Keratinocyte (primary cell): ENCODE measurements around the gene KNL1. TPM values are rescaled to one million over a fixed set of nuclear protein-coding genes. Genes with fewer than 3 reads are reported as not detected.

ENCODE experiments used
- DNase-seq: peaks from one replicate; pipeline ENCODE4 v3.0.0-alpha.2; 2011; ENCODE audit warnings: low read depth, missing footprints, low spot score
- FAIRE-seq: peaks from 2 replicates; lab custom pipeline; 2011; peaks lifted over from hg19 to GRCh38; lab: Jason Lieb, UNC
- H2AFZ ChIP-seq: 2 replicates; pipeline ENCODE4 v1.6.0; 2012; ENCODE audit warnings: low read length, control low read depth, inconsistent platforms; ENCODE audit not compliant: control insufficient read depth
- H3K27ac ChIP-seq: 2 replicates; pipeline ENCODE4 v1.5.1; 2011; ENCODE audit warnings: low read length; ENCODE audit not compliant: control insufficient read depth, insufficient read depth
- H3K27me3 ChIP-seq: 3 replicates; pipeline ENCODE4 v1.6.0; 2011; ENCODE audit warnings: low read length; ENCODE audit not compliant: control insufficient read depth, insufficient read depth; ENCODE audit errors: extremely low read depth
- H3K36me3 ChIP-seq, 2 experiments: 2 replicates in 1 of 2; 3 replicates in 1 of 2; pipeline ENCODE4 v1.5.1; 2011; ENCODE audit warnings: low read length in 2 of 2, mild to moderate bottlenecking in 1 of 2; ENCODE audit not compliant: control insufficient read depth in 2 of 2, insufficient read depth in 2 of 2; ENCODE audit errors: extremely low read depth in 1 of 2
- H3K4me1 ChIP-seq: 3 replicates; pipeline ENCODE4 v1.5.1; 2011; ENCODE audit warnings: low read length; ENCODE audit not compliant: control insufficient read depth, insufficient read depth; ENCODE audit errors: extremely low read depth
- H3K4me2 ChIP-seq: 3 replicates; pipeline ENCODE4 v1.6.0; 2011; ENCODE audit warnings: low read depth, low read length; ENCODE audit not compliant: control insufficient read depth, insufficient read depth; ENCODE audit errors: extremely low read depth
- H3K4me3 ChIP-seq, 3 experiments: fragments of 200-600 bp in 1 of 3; sonication (generic) in 1 of 3; 2 replicates in 2 of 3; 3 replicates in 1 of 3; pipeline ENCODE4 v1.5.1; 2011 to 2016; ENCODE audit warnings: low read length in 3 of 3, mild to moderate bottlenecking in 3 of 3, control low read depth in 2 of 3, inconsistent platforms in 1 of 3, low read depth in 1 of 3, mixed read lengths in 1 of 3, mixed run types in 1 of 3, moderate library complexity in 1 of 3; ENCODE audit not compliant: control insufficient read depth in 2 of 3, insufficient read depth in 2 of 3; ENCODE audit errors: extremely low read depth in 1 of 3
- H3K79me2 ChIP-seq: 2 replicates; pipeline ENCODE4 v1.6.0; 2012; ENCODE audit warnings: low read length; ENCODE audit not compliant: control insufficient read depth, insufficient read depth
- H3K9ac ChIP-seq: 3 replicates; pipeline ENCODE4 v1.6.0; 2011; ENCODE audit warnings: low read length; ENCODE audit not compliant: control insufficient read depth, insufficient read depth; ENCODE audit errors: extremely low read depth
- H3K9me1 ChIP-seq: 3 replicates; pipeline ENCODE4 v1.6.0; 2011; ENCODE audit warnings: low read length; ENCODE audit not compliant: control insufficient read depth, insufficient read depth; ENCODE audit errors: extremely low read depth
- H3K9me3 ChIP-seq: 2 replicates; pipeline ENCODE4 v1.5.1; 2012; ENCODE audit warnings: low read depth, low read length; ENCODE audit not compliant: control insufficient read depth
- H4K20me1 ChIP-seq: 3 replicates; pipeline ENCODE4 v1.6.0; 2011; ENCODE audit warnings: low read length; ENCODE audit not compliant: control insufficient read depth, insufficient read depth; ENCODE audit errors: extremely low read depth
- EZH2 ChIP-seq: IDR thresholded peaks from one replicate; pipeline ENCODE4 v1.6.1; 2012; ENCODE audit warnings: inconsistent platforms, mild to moderate bottlenecking, low read length, moderate library complexity
- dilution Hi-C: fragments of 300-500 bp; cut with MboI; formaldehyde crosslinking; loops from one replicate; pipeline ENCODE4 v1.7.0; 2020; ENCODE audit warnings: low sequenced_read_pairs; ENCODE audit not compliant: extremely low pct_ligation_motif_present
- polyA plus RNA-seq, 5 experiments: library from polyadenylated mRNA; depleted of rRNA in 3 of 5; stranded (reverse) in 3 of 5; stranded (forward) in 1 of 5; unstranded in 1 of 5; fragments of >200 nt; gene quantifications; 1 replicate in 1 of 5; 2 replicates in 3 of 5; 3 replicates in 1 of 5; pipeline versions ENCODE4 v1.2.1 to v1.2.3, GENCODE V29; 2011 to 2012; ENCODE audit warnings: missing spikeins in 2 of 5, low read depth in 1 of 5, low replicate concordance in 1 of 5
- TF ChIP-seq, protein P1 (sequence below), 3 experiments: IDR thresholded peaks in 1 of 3; conservative IDR thresholded peaks in 1 of 3; optimal IDR thresholded peaks in 1 of 3; 2 replicates in 2 of 3; 3 replicates in 1 of 3; pipeline versions ENCODE3 to v1.5.1; 2011; ENCODE audit warnings: low read length in 3 of 3, mild to moderate bottlenecking in 3 of 3, moderate library complexity in 2 of 3, control low read depth in 1 of 3, inconsistent platforms in 1 of 3; ENCODE audit not compliant: insufficient read depth in 2 of 3; ENCODE audit errors: extremely low read depth in 1 of 3

Gene KNL1
- polyA plus RNA-seq, 1 donor (not counting 4 experiments of a cell fraction or from before 2014, with no cell fraction given): 6.9 TPM

DNA sequence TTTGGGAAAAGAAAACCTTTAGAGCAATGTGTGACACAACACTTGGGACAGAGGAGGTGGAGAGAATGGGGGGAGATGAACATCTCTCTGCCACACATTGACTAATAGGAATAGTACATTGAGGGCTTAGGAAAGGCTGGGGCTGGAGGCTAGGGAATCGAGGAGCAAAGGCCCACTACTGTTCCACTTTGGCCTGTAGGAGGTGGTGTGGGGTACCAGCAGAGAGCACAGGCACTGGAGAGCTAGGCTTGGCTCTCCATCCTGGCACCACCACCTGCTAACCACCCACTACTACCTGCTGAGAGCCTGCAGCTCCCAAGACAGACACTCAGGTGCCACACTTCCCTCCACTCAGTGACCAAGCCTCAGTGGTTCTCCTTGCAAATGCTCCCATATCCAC lies 48.6 kb upstream of the KNL1 start:
- Histone ChIP-seq H3K9me3 (no peaks in the 10 kb centered on the region), H3K9me1 (peaks cover 2% of the 10 kb centered on the region)
- no peak for FAIRE-seq

DNA sequence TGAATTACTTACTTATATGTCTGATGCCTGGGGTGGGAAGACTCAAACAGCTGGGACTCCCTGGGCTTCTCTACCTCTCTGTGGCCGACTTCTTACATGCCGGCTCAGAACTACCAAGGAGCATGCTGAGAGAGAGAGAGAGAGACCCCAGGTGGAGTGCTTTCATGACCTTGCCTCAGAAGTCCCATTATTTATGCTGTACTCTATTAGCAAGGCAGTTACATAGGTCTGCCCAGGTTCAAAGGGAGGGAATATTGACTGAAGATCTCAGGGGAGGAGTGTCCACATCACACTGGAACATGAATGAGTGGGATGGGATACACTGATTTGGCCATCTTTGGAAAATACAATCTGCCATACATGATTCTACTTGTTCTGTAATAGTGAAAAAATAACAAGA lies 45.4 kb upstream of the KNL1 start:
- Histone ChIP-seq H3K79me2 (no peaks in the 10 kb centered on the region), H3K4me2 (no peak overlapping the region), H3K27ac (no peak overlapping the region), H3K36me3 (peaks cover 4 to 5% of the 10 kb centered on the region in 2 experiments), H3K27me3 (no peaks in the 10 kb centered on the region), H3K9me3 (no peaks in the 10 kb centered on the region), H3K4me1 (no peaks in the 10 kb centered on the region), H3K9me1 (peaks cover 2% of the 10 kb centered on the region), H3K9ac (no peak overlapping the region), H3K4me3 (no peak overlapping the region), H2AFZ (no peak overlapping the region), H4K20me1 (no peaks in the 10 kb centered on the region)
- FAIRE-seq: no peak
- DNase-seq: no peak
- dilution Hi-C loops: no loop called here
- no peak for TF ChIP-seq EZH2
- TF ChIP-seq, protein P1, sequence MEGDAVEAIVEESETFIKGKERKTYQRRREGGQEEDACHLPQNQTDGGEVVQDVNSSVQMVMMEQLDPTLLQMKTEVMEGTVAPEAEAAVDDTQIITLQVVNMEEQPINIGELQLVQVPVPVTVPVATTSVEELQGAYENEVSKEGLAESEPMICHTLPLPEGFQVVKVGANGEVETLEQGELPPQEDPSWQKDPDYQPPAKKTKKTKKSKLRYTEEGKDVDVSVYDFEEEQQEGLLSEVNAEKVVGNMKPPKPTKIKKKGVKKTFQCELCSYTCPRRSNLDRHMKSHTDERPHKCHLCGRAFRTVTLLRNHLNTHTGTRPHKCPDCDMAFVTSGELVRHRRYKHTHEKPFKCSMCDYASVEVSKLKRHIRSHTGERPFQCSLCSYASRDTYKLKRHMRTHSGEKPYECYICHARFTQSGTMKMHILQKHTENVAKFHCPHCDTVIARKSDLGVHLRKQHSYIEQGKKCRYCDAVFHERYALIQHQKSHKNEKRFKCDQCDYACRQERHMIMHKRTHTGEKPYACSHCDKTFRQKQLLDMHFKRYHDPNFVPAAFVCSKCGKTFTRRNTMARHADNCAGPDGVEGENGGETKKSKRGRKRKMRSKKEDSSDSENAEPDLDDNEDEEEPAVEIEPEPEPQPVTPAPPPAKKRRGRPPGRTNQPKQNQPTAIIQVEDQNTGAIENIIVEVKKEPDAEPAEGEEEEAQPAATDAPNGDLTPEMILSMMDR (optimal IDR thresholded peaks at IDR 0.05 in 1 of 3, IDR thresholded peaks at IDR 0.05 in 1 of 3, conservative IDR thresholded peaks at IDR 0.05 in 1 of 3; ENCODE audit: extremely low read depth in 1 of 3, insufficient read depth in 2 of 3, low read length in 3 of 3): no peak

More for the DNA sequence above, 48.6 kb upstream of the KNL1 start:
- no peak for TF ChIP-seq EZH2
- TF ChIP-seq, protein P1 (optimal IDR thresholded peaks at IDR 0.05 in 1 of 3, IDR thresholded peaks at IDR 0.05 in 1 of 3, conservative IDR thresholded peaks at IDR 0.05 in 1 of 3; ENCODE audit: extremely low read depth in 1 of 3, insufficient read depth in 2 of 3, low read length in 3 of 3): peak in 1 of 3 experiments; percentile 19
- Histone ChIP-seq H2AFZ (no peak overlapping the region), H3K4me2 (no peak overlapping the region), H3K79me2 (no peaks in the 10 kb centered on the region), H3K4me1 (no peaks in the 10 kb centered on the region), H3K4me3 (no peak overlapping the region), H3K9ac (no peak overlapping the region), H3K27me3 (no peaks in the 10 kb centered on the region), H4K20me1 (no peaks in the 10 kb centered on the region), H3K27ac (no peak overlapping the region), H3K36me3 (peaks cover 2 to 5% of the 10 kb centered on the region in 2 experiments)
- dilution Hi-C loops: no loop called here
- no peak for DNase-seq
